ENCODE measurements around the gene BORCS5. TPM values are rescaled to one million over a fixed set of nuclear protein-coding genes. Genes with fewer than 3 reads are reported as not detected.
A peak's percentile ranks its signal among the peaks of the same experiment; 100 is the strongest.

Gene BORCS5
- total RNA-seq, 2 experiments from 2014 or later = 35.5 to 38.3 TPM

GRCh38 chr12:12447837-12448236 is 91.0 kb downstream of the BORCS5 start:
- CTCF ChIA-PET = interaction anchor here (0.7 to 1.4 kb wide), 2 partner anchors 14 to 19 kb away, joined by 3 to 4 read pairs; no protein-coding TSS in a partner anchor
- Mint-ChIP-seq H3K27ac (no peak overlapping the region), H3K4me3 (no peak overlapping the region), H3K4me1 (peaks cover 42% of the 10 kb centered on the region), H3K9me3 (ENCODE audit: low read depth) (no peaks in the 10 kb centered on the region), H3K27me3 (no peaks in the 10 kb centered on the region), H3K36me3 (peaks cover 28% of the 10 kb centered on the region)
- DNase-seq (no peak), ATAC-seq (no peak)

GRCh38 chr12:12449533-12450025 is 92.7 kb downstream of the BORCS5 start:
- DNase-seq (peak; percentile 12), ATAC-seq (no peak)
- peaks cover 25% of the 10 kb centered on the region for H3K4me1 Mint-ChIP-seq
- CTCF ChIA-PET = no interaction called here
- H3K4me3 Mint-ChIP-seq = no peak overlapping the region
- H3K9me3 Mint-ChIP-seq (ENCODE audit: low read depth) = no peaks in the 10 kb centered on the region
- no peaks in the 10 kb centered on the region for H3K27me3 Mint-ChIP-seq
- peaks cover 31% of the 10 kb centered on the region for H3K36me3 Mint-ChIP-seq
- H3K27ac Mint-ChIP-seq = no peak overlapping the region

- CTCF ChIA-PET = no interaction called here
- H3K4me3 Mint-ChIP-seq = no peak overlapping the region
- H3K27ac Mint-ChIP-seq = no peak overlapping the region
- DNase-seq (peak; percentile 15), ATAC-seq (no peak)
- peaks cover 23% of the 10 kb centered on the region for H3K4me1 Mint-ChIP-seq
- no peaks in the 10 kb centered on the region for H3K9me3 Mint-ChIP-seq (ENCODE audit: low read depth)
- H3K27me3 Mint-ChIP-seq = no peaks in the 10 kb centered on the region
- H3K36me3 Mint-ChIP-seq = peaks cover 36% of the 10 kb centered on the region
These were observed 93.2 kb downstream of the BORCS5 start for GRCh38 chr12:12450043-12450471.

GRCh38 chr12:12451098-12451497 is 94.2 kb downstream of the BORCS5 start:
- H3K9me3 Mint-ChIP-seq (ENCODE audit: low read depth) = no peaks in the 10 kb centered on the region
- peaks cover 39% of the 10 kb centered on the region for H3K36me3 Mint-ChIP-seq
- no peak for ATAC-seq
- peaks cover 23% of the 10 kb centered on the region for H3K4me1 Mint-ChIP-seq
- DNase-seq = no peak
- H3K27ac Mint-ChIP-seq = no peak overlapping the region
- H3K4me3 Mint-ChIP-seq = no peak overlapping the region
- CTCF ChIA-PET = no interaction called here
- no peaks in the 10 kb centered on the region for H3K27me3 Mint-ChIP-seq

GRCh38 chr12:12452326-12452902 is 95.5 kb downstream of the BORCS5 start:
- no peak for ATAC-seq

GRCh38 chr12:12453635-12454034 is 96.8 kb downstream of the BORCS5 start:
- H3K27ac Mint-ChIP-seq = no peak overlapping the region

More at GRCh38 chr12:12452326-12452902, 95.5 kb downstream of the BORCS5 start:
- H3K36me3 Mint-ChIP-seq = peaks cover 34% of the 10 kb centered on the region
- H3K4me1 Mint-ChIP-seq = peaks cover 22% of the 10 kb centered on the region
- no peak overlapping the region for H3K4me3 Mint-ChIP-seq
- H3K27me3 Mint-ChIP-seq = no peaks in the 10 kb centered on the region
- peak; percentile 23 for DNase-seq
- H3K9me3 Mint-ChIP-seq (ENCODE audit: low read depth) = no peaks in the 10 kb centered on the region
- CTCF ChIA-PET = no interaction called here
- no peak overlapping the region for H3K27ac Mint-ChIP-seq

GRCh38 chr12:12454315-12454714 is 97.4 kb downstream of the BORCS5 start:
- H3K4me3 Mint-ChIP-seq = no peak overlapping the region
- H3K27ac Mint-ChIP-seq = no peak overlapping the region

More at GRCh38 chr12:12453635-12454034, 96.8 kb downstream of the BORCS5 start:
- ATAC-seq (no peak), DNase-seq (no peak)
- Mint-ChIP-seq H3K4me1 (peaks cover 28% of the 10 kb centered on the region), H3K4me3 (no peak overlapping the region), H3K27me3 (no peaks in the 10 kb centered on the region), H3K9me3 (ENCODE audit: low read depth) (no peaks in the 10 kb centered on the region), H3K36me3 (peaks cover 33% of the 10 kb centered on the region)
- CTCF ChIA-PET = interaction anchor here (1.1 to 2.0 kb wide), 2 partner anchors 9 to 12 kb away, joined by 3 to 8 read pairs; no protein-coding TSS in a partner anchor

GRCh38 chr12:12456637-12457036 is 99.8 kb downstream of the BORCS5 start:
- no peaks in the 10 kb centered on the region for H3K27me3 Mint-ChIP-seq
- CTCF ChIA-PET = interaction anchor here (0.7 to 3.7 kb wide), 9 partner anchors 10 to 80 kb away, joined by 3 to 21 read pairs (median 4); no protein-coding TSS in a partner anchor
- no peaks in the 10 kb centered on the region for H3K9me3 Mint-ChIP-seq (ENCODE audit: low read depth)
- H3K4me1 Mint-ChIP-seq = peaks cover 43% of the 10 kb centered on the region
- peak overlapping the region; percentile 91 for H3K27ac Mint-ChIP-seq
- H3K4me3 Mint-ChIP-seq = peak overlapping the region; percentile 56
- peak; percentile 61 for ATAC-seq
- peaks cover 24% of the 10 kb centered on the region for H3K36me3 Mint-ChIP-seq
- peak; percentile 36 for DNase-seq

More at GRCh38 chr12:12454315-12454714, 97.4 kb downstream of the BORCS5 start:
- CTCF ChIA-PET = interaction anchor here (1.4 to 2.0 kb wide), 2 partner anchors 8 to 12 kb away, joined by 4 to 8 read pairs; no protein-coding TSS in a partner anchor
- Mint-ChIP-seq H3K36me3 (peaks cover 31% of the 10 kb centered on the region), H3K9me3 (ENCODE audit: low read depth) (no peaks in the 10 kb centered on the region), H3K4me1 (peaks cover 27% of the 10 kb centered on the region), H3K27me3 (no peaks in the 10 kb centered on the region)
- DNase-seq (no peak), ATAC-seq (no peak)

GRCh38 chr12:12460935-12461922 is 104.4 kb downstream of the BORCS5 start:
- peak; percentile 35 for ATAC-seq
- CTCF ChIA-PET = interaction anchor here (1.0 to 2.8 kb wide), 8 partner anchors 11 to 276 kb away, joined by 3 to 21 read pairs (median 4); no protein-coding TSS in a partner anchor
- DNase-seq = peak; percentile 56
- peaks cover 71% of the 10 kb centered on the region for H3K4me1 Mint-ChIP-seq
- H3K27ac Mint-ChIP-seq = peak overlapping the region; percentile 93
- H3K27me3 Mint-ChIP-seq = no peaks in the 10 kb centered on the region
- H3K4me3 Mint-ChIP-seq = peak overlapping the region; percentile 66
- no peaks in the 10 kb centered on the region for H3K9me3 Mint-ChIP-seq (ENCODE audit: low read depth)
- H3K36me3 Mint-ChIP-seq = peaks cover 10% of the 10 kb centered on the region

GRCh38 chr12:12461923-12462315 is 105.0 kb downstream of the BORCS5 start:
- Mint-ChIP-seq H3K27ac (peak overlapping the region; percentile 93), H3K4me1 (peaks cover 73% of the 10 kb centered on the region), H3K4me3 (peak overlapping the region; percentile 66), H3K36me3 (peaks cover 13% of the 10 kb centered on the region), H3K27me3 (no peaks in the 10 kb centered on the region), H3K9me3 (ENCODE audit: low read depth) (no peaks in the 10 kb centered on the region)
- DNase-seq (peak; percentile 64), ATAC-seq (peak; percentile 57)
- CTCF ChIA-PET = interaction anchor here (1.1 to 2.8 kb wide), 7 partner anchors 10 to 102 kb away, joined by 3 to 21 read pairs (median 4); no protein-coding TSS in a partner anchor

GRCh38 chr12:12465522-12465921 is 108.6 kb downstream of the BORCS5 start:
- Mint-ChIP-seq H3K4me1 (peaks cover 84% of the 10 kb centered on the region), H3K36me3 (peaks cover 42% of the 10 kb centered on the region), H3K27ac (peak overlapping the region; percentile 26), H3K27me3 (no peaks in the 10 kb centered on the region), H3K9me3 (ENCODE audit: low read depth) (no peaks in the 10 kb centered on the region), H3K4me3 (no peak overlapping the region)
- no peak for DNase-seq
- CTCF ChIA-PET = interaction anchor here (1.2 to 2.8 kb wide), 6 partner anchors 9 to 89 kb away, joined by 4 to 12 read pairs (median 5); no protein-coding TSS in a partner anchor
- ATAC-seq = no peak

GRCh38 chr12:12466157-12466556 is 109.3 kb downstream of the BORCS5 start:
- Mint-ChIP-seq H3K36me3 (peaks cover 49% of the 10 kb centered on the region), H3K9me3 (ENCODE audit: low read depth) (no peaks in the 10 kb centered on the region), H3K27me3 (no peaks in the 10 kb centered on the region), H3K4me1 (peaks cover 84% of the 10 kb centered on the region), H3K4me3 (no peak overlapping the region), H3K27ac (peak overlapping the region; percentile 81)
- CTCF ChIA-PET = interaction anchor here (1.2 to 2.8 kb wide), 7 partner anchors 8 to 90 kb away, joined by 3 to 12 read pairs (median 4); no protein-coding TSS in a partner anchor
- ATAC-seq (peak; percentile 66), DNase-seq (peak; percentile 65)

GRCh38 chr12:12467264-12467663 is 110.4 kb downstream of the BORCS5 start:
- Mint-ChIP-seq H3K9me3 (ENCODE audit: low read depth) (no peaks in the 10 kb centered on the region), H3K4me3 (no peak overlapping the region), H3K36me3 (peaks cover 54% of the 10 kb centered on the region), H3K27ac (peak overlapping the region; percentile 81), H3K4me1 (peaks cover 82% of the 10 kb centered on the region), H3K27me3 (no peaks in the 10 kb centered on the region)
- CTCF ChIA-PET = interaction anchor here (0.6 to 2.8 kb wide), 7 partner anchors 8 to 89 kb away, joined by 3 to 12 read pairs (median 4); no protein-coding TSS in a partner anchor
- peak; percentile 31 for ATAC-seq
- no peak for DNase-seq

Data from activated CD8-positive, alpha-beta memory T cell treated with anti-CD3 and anti-CD28 coated beads, Interleukin-2, amount 10 ng/mL, durations not matched to agents 7 days and 5 days (primary cell).